Measurements from ENCODE around the gene GIPC3.

The GIPC3 gene

DNA sequence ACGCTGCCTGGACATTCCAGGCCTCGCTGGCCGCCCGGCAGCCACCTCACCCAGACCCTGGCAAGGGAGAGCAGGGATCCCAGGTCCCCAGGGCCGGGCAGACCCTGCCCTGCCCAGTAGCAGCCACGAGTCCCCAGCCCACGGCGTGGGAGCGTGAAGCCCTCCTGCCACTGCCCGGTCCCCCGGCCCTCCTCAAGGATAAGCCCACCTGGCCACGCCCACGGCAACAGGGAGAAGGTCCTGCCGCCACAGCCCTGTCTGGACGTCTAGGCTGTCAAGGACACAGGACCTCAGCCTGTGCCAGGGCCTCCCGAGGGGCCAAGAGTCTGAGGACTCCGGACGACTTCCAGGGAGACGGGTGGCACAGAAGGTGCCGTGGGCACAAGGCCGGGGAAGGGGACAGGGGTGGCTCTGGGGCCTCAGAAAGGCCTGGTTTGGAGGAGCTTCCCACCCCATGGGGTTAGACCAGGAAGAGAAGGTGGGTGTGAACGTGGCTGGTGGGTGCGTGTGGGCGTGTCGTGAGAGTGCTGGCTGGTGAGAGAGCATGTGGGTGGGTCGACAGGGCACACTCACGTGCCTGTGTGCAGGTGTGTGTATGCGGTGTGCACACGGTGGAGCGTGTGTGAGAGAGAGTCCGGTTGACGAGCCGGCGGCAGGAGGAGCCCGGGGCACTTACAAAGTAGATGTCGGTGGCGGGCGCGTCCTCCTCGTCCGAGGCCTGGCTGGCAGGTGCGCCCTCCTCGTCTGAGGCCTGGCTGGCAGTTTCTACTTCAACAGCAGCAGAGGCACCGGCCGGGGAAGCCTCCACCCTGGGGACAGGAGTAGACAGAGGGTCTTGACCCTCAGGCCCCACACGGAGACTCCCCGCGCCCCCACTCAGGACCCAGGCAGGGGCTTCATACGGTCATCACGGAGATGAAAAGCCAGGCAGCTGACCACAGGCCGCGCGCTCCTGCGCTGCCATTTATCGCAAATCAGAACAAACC lies 53.2 kb downstream of the GIPC3 start:
- no peak for DNase-seq (ENCODE audit: low read depth)

DNA sequence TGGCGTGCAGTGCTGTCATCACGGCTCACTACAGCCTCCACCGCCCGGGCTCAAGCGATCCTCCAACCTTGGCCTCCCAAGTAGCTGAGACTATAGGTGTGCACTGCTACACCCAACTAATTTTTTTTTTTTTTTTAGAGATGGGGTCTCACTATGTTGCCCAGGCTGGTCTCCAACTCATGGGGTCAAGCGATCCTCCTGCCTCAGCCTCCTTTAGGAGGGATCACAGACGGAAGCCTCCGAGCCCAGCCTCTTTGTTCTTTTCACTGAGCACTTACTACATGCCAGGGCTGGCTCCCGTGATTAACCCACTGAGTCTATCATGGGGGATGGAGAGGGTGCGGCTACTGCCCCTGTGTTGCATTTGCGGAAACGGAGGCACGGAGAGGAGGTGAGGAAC lies 54.2 kb downstream of the GIPC3 start:
- no peak for DNase-seq (ENCODE audit: low read depth)

DNA sequence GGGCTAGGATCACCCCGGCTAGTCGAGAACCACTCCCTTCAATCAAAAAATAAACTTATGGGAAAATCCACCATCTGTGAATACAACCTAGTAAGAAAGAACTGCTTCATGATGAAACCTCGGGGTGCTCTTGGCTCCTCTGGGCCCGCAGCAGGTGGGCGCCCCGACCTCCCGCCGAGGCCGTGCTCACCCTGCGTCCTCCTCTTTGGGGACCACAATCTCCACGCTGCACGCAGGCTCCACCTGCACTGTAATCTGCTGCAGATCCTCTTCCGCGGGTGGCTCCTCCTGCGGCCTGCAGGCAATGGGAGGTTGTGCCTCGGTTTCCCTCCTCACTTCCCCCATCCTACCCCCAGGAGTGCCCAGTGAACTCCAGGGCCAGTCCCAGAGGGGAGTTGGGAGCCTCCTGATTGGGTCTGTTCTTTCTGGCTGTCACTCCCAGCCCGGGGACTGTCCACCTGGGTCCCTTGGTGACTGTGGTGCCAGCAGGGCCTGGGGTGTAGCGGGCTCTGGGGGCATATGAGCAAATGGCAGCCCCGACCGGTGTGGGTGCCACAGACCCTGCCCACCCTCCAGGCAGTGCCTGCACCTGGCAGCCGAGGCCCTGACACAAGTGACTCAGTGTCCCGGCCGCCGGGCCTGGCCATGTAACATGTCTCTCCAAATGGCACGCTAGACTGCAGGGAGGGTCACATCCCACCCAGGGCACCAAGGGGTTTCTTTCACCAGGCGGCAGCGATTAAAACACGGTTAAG lies 56.4 kb downstream of the GIPC3 start:
- no peak for DNase-seq (ENCODE audit: low read depth)

DNA sequence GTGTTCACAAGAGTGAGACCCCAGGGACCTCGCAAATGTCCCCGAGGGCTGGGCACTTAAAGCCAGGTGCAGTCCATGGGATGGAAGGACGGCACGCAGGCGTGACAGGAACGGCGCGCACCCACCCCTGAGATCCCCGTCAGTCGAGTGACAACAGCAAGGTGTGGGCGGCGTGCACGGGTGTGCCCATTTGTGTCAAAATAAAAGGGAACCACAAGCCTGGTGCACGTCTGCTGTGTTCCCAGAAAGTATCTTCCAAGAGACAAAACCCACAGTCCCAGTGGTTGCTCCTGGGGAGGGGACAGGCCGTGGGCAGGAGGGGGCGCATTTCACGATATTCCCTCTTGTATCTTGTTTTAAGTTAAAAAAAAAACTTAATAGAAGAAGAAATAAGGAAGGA lies 57.0 kb downstream of the GIPC3 start:
- no peak for DNase-seq (ENCODE audit: low read depth)

Data from activated T-cell treated with anti-CD3 and anti-CD28 coated beads for 24 hours (primary cell).